CD1c-positive myeloid dendritic cell (primary cell): ENCODE measurements around the gene VRK1.

Experiments used
- DNase-seq: peaks from one replicate; pipeline ENCODE4 v3.0.0-alpha.2; 2016; ENCODE audit errors: extremely low spot score

The VRK1 gene

GRCh38 chr14:96920023-96920422 lies 122.8 kb downstream of the VRK1 start:
- no peak for DNase-seq

- no peak for DNase-seq
Measured at GRCh38 chr14:96920820-96921219, 123.6 kb downstream of the VRK1 start.

- no peak for DNase-seq
Measured at GRCh38 chr14:96922986-96923385, 125.8 kb downstream of the VRK1 start.

GRCh38 chr14:96925422-96925821 lies 128.2 kb downstream of the VRK1 start:
- no peak for DNase-seq

- DNase-seq: no peak
Measured at GRCh38 chr14:96926001-96926400, 128.8 kb downstream of the VRK1 start.

GRCh38 chr14:96928779-96929380 lies 131.7 kb downstream of the VRK1 start:
- DNase-seq: no peak

- no peak for DNase-seq
Measured at GRCh38 chr14:96929950-96930349, 132.8 kb downstream of the VRK1 start.

- no peak for DNase-seq
Measured at GRCh38 chr14:96930526-96930925, 133.3 kb downstream of the VRK1 start.
